Measurements from ENCODE around the gene ZFAND6. TPM values are rescaled to one million over a fixed set of nuclear protein-coding genes. Genes with fewer than 3 reads are reported as not detected.

ZFAND6 gene
- total RNA-seq, 1 experiment from 2014 or later: 41.4 TPM

DNA sequence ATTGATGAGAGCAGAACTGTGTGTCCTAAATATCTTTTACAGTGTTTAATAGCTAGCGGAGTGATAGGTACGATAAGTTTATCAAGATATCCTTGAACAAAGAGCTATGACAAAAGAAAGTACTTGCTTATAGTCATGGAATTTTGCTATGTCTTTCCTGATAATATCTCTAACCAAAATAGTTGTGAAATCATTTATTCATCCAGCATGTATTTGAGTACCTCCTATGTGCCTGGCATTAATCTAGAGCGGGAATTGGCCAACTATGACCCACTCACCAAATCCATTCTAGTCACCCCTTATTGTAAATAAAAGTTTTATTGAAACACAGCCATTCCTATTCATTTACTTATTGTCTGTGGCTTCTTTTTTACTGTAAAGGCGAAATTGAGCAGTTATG is 46.6 kb downstream of the ZFAND6 start:
- Histone ChIP-seq H3K4me3 (ENCODE audit: low read depth, low read length, poor library complexity, severe bottlenecking) (no peak overlapping the region), H3K4me1 (ENCODE audit: insufficient read depth, low read length, poor library complexity, severe bottlenecking) (no peaks in the 10 kb centered on the region), H3K9me3 (ENCODE audit: low read depth, low read length, poor library complexity, severe bottlenecking) (no peaks in the 10 kb centered on the region), H3K36me3 (ENCODE audit: insufficient read depth, low read length, poor library complexity, severe bottlenecking) (no peaks in the 10 kb centered on the region), H3K27me3 (replicated peaks; ENCODE audit: insufficient read depth, low read depth, low read length, poor library complexity) (no peaks in the 10 kb centered on the region), H3K27ac (ENCODE audit: low read depth, low read length, poor library complexity, severe bottlenecking) (no peak overlapping the region)
- POLR2A ChIA-PET (ENCODE audit: low non-redundant PET): no interaction called here
- no peak for DNase-seq (ENCODE audit: low spot score)
- no TSS peak for BruUV-seq (replicated peaks)
- intact Hi-C loops (cut with micrococcal nuclease; ENCODE audit: unreplicated experiment): no loop called here
- CTCF ChIA-PET: no interaction called here
- no peak for TF ChIP-seq EZH2 (IDR thresholded peaks at IDR 0.05; ENCODE audit: borderline replicate concordance, low read depth, low read length, poor library complexity, severe bottlenecking)
- TF ChIP-seq, protein P1, sequence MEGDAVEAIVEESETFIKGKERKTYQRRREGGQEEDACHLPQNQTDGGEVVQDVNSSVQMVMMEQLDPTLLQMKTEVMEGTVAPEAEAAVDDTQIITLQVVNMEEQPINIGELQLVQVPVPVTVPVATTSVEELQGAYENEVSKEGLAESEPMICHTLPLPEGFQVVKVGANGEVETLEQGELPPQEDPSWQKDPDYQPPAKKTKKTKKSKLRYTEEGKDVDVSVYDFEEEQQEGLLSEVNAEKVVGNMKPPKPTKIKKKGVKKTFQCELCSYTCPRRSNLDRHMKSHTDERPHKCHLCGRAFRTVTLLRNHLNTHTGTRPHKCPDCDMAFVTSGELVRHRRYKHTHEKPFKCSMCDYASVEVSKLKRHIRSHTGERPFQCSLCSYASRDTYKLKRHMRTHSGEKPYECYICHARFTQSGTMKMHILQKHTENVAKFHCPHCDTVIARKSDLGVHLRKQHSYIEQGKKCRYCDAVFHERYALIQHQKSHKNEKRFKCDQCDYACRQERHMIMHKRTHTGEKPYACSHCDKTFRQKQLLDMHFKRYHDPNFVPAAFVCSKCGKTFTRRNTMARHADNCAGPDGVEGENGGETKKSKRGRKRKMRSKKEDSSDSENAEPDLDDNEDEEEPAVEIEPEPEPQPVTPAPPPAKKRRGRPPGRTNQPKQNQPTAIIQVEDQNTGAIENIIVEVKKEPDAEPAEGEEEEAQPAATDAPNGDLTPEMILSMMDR (conservative IDR thresholded peaks at IDR 0.05; ENCODE audit: low read depth, low read length): no peak

DNA sequence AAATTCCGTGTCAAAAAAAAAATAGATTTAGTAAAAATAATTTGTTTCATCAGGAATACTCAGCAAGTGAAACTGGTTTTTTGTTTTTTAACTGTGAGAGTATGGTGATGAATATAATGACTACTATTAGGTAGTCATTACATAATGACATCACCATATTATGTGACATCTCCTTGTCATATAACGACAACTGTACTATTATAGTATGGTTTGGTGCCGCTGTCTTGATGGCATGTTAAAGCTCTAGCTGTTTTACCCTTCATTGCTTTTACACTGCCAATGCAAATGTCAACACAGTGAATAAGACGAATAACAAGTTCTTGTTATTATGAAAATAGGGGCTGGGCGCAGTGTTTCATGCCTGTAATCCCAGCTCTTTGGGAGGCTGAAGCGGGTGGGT is 47.7 kb downstream of the ZFAND6 start:
- no peak for DNase-seq (ENCODE audit: low spot score)
- Histone ChIP-seq H3K4me1 (ENCODE audit: insufficient read depth, low read length, poor library complexity, severe bottlenecking) (no peaks in the 10 kb centered on the region), H3K4me3 (ENCODE audit: low read depth, low read length, poor library complexity, severe bottlenecking) (no peak overlapping the region), H3K27me3 (replicated peaks; ENCODE audit: insufficient read depth, low read depth, low read length, poor library complexity) (no peaks in the 10 kb centered on the region), H3K27ac (ENCODE audit: low read depth, low read length, poor library complexity, severe bottlenecking) (no peak overlapping the region), H3K36me3 (ENCODE audit: insufficient read depth, low read length, poor library complexity, severe bottlenecking) (no peaks in the 10 kb centered on the region), H3K9me3 (ENCODE audit: low read depth, low read length, poor library complexity, severe bottlenecking) (no peaks in the 10 kb centered on the region)
- ChIA-PET CTCF (no interaction called here), POLR2A (ENCODE audit: low non-redundant PET) (no interaction called here)
- no TSS peak for BruUV-seq (replicated peaks)
- TF ChIP-seq, protein P1 (conservative IDR thresholded peaks at IDR 0.05; ENCODE audit: low read depth, low read length): no peak
- no peak for TF ChIP-seq EZH2 (IDR thresholded peaks at IDR 0.05; ENCODE audit: borderline replicate concordance, low read depth, low read length, poor library complexity, severe bottlenecking)
- intact Hi-C loops (cut with micrococcal nuclease; ENCODE audit: unreplicated experiment): no loop called here

DNA sequence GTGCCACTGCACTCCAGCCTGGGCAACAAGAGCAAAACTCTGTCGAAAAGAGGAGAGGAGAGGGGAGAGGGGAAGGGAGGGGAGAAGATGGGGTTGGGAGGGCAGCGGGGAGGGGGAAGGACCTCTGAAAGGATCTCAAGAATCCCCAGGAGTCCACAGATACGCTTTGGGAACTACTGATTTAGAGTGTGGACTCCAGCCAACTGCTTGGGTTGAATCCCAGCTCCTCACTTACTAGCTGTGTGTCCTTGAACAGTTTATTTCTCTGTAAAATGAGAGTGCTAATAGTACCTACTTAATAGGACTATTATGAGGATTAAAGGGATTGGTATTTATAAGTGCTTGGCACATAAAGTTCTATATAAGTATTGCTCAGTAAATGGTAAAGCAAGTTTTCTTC is 48.3 kb downstream of the ZFAND6 start:
- H3K4me3 ChIP-seq (ENCODE audit: low read depth, low read length, poor library complexity, severe bottlenecking): no peak overlapping the region
- no peak for TF ChIP-seq EZH2 (IDR thresholded peaks at IDR 0.05; ENCODE audit: borderline replicate concordance, low read depth, low read length, poor library complexity, severe bottlenecking)
- TF ChIP-seq, protein P1 (conservative IDR thresholded peaks at IDR 0.05; ENCODE audit: low read depth, low read length): no peak
- ChIA-PET CTCF (no interaction called here), POLR2A (ENCODE audit: low non-redundant PET) (no interaction called here)
- H3K4me1 ChIP-seq (ENCODE audit: insufficient read depth, low read length, poor library complexity, severe bottlenecking): no peaks in the 10 kb centered on the region
- H3K9me3 ChIP-seq (ENCODE audit: low read depth, low read length, poor library complexity, severe bottlenecking): no peaks in the 10 kb centered on the region
- H3K27me3 ChIP-seq (replicated peaks; ENCODE audit: insufficient read depth, low read depth, low read length, poor library complexity): no peaks in the 10 kb centered on the region
- H3K27ac ChIP-seq (ENCODE audit: low read depth, low read length, poor library complexity, severe bottlenecking): no peak overlapping the region
- intact Hi-C loops (cut with micrococcal nuclease; ENCODE audit: unreplicated experiment): no loop called here
- BruUV-seq (replicated peaks): no TSS peak
- peak; percentile 10 for DNase-seq (ENCODE audit: low spot score)
- no peaks in the 10 kb centered on the region for H3K36me3 ChIP-seq (ENCODE audit: insufficient read depth, low read length, poor library complexity, severe bottlenecking)

All from A673 (cell line).